Upper lobe of left lung (tissue), 4 donors: ENCODE data around the gene NOX5.

Source experiments
- POLR2A ChIP-seq, 4 donors: fragments of 450-650 bp; IDR thresholded peaks; one replicate each; pipeline ENCODE4 v1.5.1; 2016 to 2017; ENCODE audit warnings: antibody characterized with exemption in 4 of 4, mild to moderate bottlenecking in 2 of 4
- POLR2AphosphoS5 ChIP-seq, 2 donors: sonication (generic); formaldehyde crosslinking; IDR thresholded peaks; one replicate each; pipeline ENCODE4 v1.5.1; 2017; ENCODE audit warnings: antibody characterized with exemption in 2 of 2
- TF ChIP-seq, protein P1 (sequence below), 6 experiments: fragments of 450-650 bp in 4 of 6; fragments of 200-600 bp in 2 of 6; sonication (generic) in 2 of 6; IDR thresholded peaks; one replicate each; pipeline ENCODE4 v1.5.1; 2016 to 2019; ENCODE audit warnings: antibody characterized with exemption in 6 of 6

GRCh38 chr15:69045802-69046201 lies 31.3 kb downstream of the NOX5 start:
- TF ChIP-seq POLR2AphosphoS5 (IDR thresholded peaks at IDR 0.05) (no peak), POLR2A (IDR thresholded peaks at IDR 0.05) (no peak)
- TF ChIP-seq, protein P1, sequence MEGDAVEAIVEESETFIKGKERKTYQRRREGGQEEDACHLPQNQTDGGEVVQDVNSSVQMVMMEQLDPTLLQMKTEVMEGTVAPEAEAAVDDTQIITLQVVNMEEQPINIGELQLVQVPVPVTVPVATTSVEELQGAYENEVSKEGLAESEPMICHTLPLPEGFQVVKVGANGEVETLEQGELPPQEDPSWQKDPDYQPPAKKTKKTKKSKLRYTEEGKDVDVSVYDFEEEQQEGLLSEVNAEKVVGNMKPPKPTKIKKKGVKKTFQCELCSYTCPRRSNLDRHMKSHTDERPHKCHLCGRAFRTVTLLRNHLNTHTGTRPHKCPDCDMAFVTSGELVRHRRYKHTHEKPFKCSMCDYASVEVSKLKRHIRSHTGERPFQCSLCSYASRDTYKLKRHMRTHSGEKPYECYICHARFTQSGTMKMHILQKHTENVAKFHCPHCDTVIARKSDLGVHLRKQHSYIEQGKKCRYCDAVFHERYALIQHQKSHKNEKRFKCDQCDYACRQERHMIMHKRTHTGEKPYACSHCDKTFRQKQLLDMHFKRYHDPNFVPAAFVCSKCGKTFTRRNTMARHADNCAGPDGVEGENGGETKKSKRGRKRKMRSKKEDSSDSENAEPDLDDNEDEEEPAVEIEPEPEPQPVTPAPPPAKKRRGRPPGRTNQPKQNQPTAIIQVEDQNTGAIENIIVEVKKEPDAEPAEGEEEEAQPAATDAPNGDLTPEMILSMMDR (IDR thresholded peaks at IDR 0.05): no peak
